Measurements from ENCODE around the gene PNKD. TPM values are rescaled to one million over a fixed set of nuclear protein-coding genes. Genes with fewer than 3 reads are reported as not detected.

Gene PNKD
- total and polyA plus RNA-seq, 10 of the 15 experiments (the other 5 are each of a cell fraction or from before 2014, with no cell fraction given) = 27.2 to 106 (median 61.3) TPM

DNA sequence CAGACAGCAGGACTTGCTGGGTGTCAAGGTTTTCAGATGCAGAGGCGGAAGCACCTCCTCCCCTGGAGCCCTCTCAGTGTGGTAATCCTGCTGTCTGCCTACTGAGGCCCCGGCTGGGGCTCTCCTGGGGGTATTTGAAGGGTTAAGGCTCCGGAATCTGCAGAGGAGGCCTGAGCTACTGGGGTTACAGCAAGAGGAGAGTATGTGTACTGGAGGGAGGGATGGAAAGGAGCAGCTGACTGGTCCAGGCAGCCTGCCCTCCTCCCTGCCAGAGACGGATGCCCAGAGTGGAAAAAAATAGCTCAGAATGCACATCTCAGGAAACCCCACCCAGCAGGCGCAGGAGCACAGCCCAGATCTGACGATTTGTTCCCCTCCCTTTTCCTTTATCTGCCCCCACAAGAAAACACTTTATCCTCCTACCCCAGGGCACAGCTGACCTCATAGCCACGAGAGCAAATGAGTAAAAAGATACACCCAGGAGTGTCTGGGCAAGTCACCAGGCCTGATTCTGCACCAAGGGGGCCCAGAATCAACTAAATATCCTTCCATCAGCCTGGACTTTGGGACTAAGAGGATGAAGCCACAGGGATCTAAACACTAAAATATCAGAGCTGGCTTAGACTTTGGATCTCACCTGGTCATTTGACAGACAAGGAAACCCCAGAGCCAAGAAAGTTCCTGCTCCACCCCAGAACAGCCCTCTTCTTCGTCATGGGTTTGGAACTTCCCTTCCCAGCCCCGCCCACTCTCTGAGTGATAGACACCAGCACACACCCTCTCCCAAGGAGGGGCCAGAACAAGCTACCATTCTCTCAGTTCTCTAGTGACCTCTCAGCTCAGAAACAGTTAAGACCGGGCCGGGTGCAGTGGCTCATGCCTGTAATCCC lies 16.5 kb downstream of the PNKD start (continued):
- TF ChIP-seq, protein P1, sequence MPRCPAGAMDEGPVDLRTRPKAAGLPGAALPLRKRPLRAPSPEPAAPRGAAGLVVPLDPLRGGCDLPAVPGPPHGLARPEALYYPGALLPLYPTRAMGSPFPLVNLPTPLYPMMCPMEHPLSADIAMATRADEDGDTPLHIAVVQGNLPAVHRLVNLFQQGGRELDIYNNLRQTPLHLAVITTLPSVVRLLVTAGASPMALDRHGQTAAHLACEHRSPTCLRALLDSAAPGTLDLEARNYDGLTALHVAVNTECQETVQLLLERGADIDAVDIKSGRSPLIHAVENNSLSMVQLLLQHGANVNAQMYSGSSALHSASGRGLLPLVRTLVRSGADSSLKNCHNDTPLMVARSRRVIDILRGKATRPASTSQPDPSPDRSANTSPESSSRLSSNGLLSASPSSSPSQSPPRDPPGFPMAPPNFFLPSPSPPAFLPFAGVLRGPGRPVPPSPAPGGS (IDR thresholded peaks at IDR 0.05; ENCODE audit: borderline replicate concordance, insufficient read depth, low read depth, low read length, poor library complexity, severe bottlenecking) = peak; percentile 7
- TF ChIP-seq CHD4 (IDR thresholded peaks at IDR 0.05) (no peak), SMAD5 (IDR thresholded peaks at IDR 0.05; ENCODE audit: low read depth) (0 out of 2 replicates have a peak, but pooled peaks have one; percentile 39), ZBED1 (IDR thresholded peaks at IDR 0.05; ENCODE audit: borderline replicate concordance) (0 out of 2 replicates have a peak, but pooled peaks have one; percentile 40), TARDBP (IDR thresholded peaks at IDR 0.05; ENCODE audit: borderline replicate concordance) (0 out of 2 replicates have a peak, but pooled peaks have one; percentile 16), RAD51 (IDR thresholded peaks at IDR 0.05) (peak; percentile 44; the same call in 1 of the 2 replicates), TAF1 (IDR thresholded peaks at IDR 0.05; ENCODE audit: borderline replicate concordance, low read depth, low read length) (0 out of 2 replicates have a peak, but pooled peaks have one; percentile 35), NFIC (IDR thresholded peaks at IDR 0.05; ENCODE audit: low read depth, low read length) (peak; percentile 16; the same call in 1 of the 2 replicates), HCFC1 (IDR thresholded peaks at IDR 0.05; ENCODE audit: low read length) (peak; percentile 37), YY1 (IDR thresholded peaks at IDR 0.05; ENCODE audit: low read depth, low read length) (0 out of 2 replicates have a peak, but pooled peaks have one; percentile 17), FOXK2 (IDR thresholded peaks at IDR 0.05) (peak; percentile 76), HDGF (IDR thresholded peaks at IDR 0.05) (peak; percentile 77; the same call in 1 of the 2 replicates), CREB1 (IDR thresholded peaks at IDR 0.05; ENCODE audit: low read depth) (0 out of 2 replicates have a peak, but pooled peaks have one; percentile 46), DPF2 (IDR thresholded peaks at IDR 0.05) (peak; percentile 41; the same call in 1 of the 2 replicates), IKZF1 (conservative IDR thresholded peaks at IDR 0.05) (peak; percentile 9), POLR2AphosphoS2 (IDR thresholded peaks at IDR 0.05; ENCODE audit: low read depth, low read length) (no peak)
- TF ChIP-seq, protein P2, sequence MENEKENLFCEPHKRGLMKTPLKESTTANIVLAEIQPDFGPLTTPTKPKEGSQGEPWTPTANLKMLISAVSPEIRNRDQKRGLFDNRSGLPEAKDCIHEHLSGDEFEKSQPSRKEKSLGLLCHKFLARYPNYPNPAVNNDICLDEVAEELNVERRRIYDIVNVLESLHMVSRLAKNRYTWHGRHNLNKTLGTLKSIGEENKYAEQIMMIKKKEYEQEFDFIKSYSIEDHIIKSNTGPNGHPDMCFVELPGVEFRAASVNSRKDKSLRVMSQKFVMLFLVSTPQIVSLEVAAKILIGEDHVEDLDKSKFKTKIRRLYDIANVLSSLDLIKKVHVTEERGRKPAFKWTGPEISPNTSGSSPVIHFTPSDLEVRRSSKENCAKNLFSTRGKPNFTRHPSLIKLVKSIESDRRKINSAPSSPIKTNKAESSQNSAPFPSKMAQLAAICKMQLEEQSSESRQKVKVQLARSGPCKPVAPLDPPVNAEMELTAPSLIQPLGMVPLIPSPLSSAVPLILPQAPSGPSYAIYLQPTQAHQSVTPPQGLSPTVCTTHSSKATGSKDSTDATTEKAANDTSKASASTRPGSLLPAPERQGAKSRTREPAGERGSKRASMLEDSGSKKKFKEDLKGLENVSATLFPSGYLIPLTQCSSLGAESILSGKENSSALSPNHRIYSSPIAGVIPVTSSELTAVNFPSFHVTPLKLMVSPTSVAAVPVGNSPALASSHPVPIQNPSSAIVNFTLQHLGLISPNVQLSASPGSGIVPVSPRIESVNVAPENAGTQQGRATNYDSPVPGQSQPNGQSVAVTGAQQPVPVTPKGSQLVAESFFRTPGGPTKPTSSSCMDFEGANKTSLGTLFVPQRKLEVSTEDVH (IDR thresholded peaks at IDR 0.05; ENCODE audit: low read depth, partially characterized antibody) = peak; percentile 72
- TF ChIP-seq, protein P3, sequence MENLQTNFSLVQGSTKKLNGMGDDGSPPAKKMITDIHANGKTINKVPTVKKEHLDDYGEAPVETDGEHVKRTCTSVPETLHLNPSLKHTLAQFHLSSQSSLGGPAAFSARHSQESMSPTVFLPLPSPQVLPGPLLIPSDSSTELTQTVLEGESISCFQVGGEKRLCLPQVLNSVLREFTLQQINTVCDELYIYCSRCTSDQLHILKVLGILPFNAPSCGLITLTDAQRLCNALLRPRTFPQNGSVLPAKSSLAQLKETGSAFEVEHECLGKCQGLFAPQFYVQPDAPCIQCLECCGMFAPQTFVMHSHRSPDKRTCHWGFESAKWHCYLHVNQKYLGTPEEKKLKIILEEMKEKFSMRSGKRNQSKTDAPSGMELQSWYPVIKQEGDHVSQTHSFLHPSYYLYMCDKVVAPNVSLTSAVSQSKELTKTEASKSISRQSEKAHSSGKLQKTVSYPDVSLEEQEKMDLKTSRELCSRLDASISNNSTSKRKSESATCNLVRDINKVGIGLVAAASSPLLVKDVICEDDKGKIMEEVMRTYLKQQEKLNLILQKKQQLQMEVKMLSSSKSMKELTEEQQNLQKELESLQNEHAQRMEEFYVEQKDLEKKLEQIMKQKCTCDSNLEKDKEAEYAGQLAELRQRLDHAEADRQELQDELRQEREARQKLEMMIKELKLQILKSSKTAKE (IDR thresholded peaks at IDR 0.05; ENCODE audit: low read depth, poor library complexity, severe bottlenecking) = peak; percentile 50
- TF ChIP-seq, protein P4, sequence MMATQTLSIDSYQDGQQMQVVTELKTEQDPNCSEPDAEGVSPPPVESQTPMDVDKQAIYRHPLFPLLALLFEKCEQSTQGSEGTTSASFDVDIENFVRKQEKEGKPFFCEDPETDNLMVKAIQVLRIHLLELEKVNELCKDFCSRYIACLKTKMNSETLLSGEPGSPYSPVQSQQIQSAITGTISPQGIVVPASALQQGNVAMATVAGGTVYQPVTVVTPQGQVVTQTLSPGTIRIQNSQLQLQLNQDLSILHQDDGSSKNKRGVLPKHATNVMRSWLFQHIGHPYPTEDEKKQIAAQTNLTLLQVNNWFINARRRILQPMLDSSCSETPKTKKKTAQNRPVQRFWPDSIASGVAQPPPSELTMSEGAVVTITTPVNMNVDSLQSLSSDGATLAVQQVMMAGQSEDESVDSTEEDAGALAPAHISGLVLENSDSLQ (IDR thresholded peaks at IDR 0.05) = peak; percentile 97
- TF ChIP-seq, protein P5, sequence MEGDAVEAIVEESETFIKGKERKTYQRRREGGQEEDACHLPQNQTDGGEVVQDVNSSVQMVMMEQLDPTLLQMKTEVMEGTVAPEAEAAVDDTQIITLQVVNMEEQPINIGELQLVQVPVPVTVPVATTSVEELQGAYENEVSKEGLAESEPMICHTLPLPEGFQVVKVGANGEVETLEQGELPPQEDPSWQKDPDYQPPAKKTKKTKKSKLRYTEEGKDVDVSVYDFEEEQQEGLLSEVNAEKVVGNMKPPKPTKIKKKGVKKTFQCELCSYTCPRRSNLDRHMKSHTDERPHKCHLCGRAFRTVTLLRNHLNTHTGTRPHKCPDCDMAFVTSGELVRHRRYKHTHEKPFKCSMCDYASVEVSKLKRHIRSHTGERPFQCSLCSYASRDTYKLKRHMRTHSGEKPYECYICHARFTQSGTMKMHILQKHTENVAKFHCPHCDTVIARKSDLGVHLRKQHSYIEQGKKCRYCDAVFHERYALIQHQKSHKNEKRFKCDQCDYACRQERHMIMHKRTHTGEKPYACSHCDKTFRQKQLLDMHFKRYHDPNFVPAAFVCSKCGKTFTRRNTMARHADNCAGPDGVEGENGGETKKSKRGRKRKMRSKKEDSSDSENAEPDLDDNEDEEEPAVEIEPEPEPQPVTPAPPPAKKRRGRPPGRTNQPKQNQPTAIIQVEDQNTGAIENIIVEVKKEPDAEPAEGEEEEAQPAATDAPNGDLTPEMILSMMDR (IDR thresholded peaks at IDR 0.05 in 2 of 3, conservative IDR thresholded peaks at IDR 0.05 in 1 of 3; ENCODE audit: control insufficient read depth in 2 of 3, extremely low read depth in 1 of 3, insufficient read depth in 1 of 3, low read depth in 3 of 3, low read length in 3 of 3) = no peak
